Epithelial cell of esophagus (primary cell): ENCODE measurements around the gene GALNT9.

ENCODE experiments used
- DNase-seq: peaks from one replicate; pipeline ENCODE4 v3.0.0; 2010; ENCODE audit warnings: low read depth
- H3K4me3 ChIP-seq: 2 replicates; pipeline ENCODE4 v1.5.1; 2011; ENCODE audit warnings: mild to moderate bottlenecking, low read length, control low read depth
- TF ChIP-seq, protein P1 (sequence below): IDR thresholded peaks from 2 replicates; pipeline ENCODE4 v1.5.1; 2011; ENCODE audit warnings: low read depth, mild to moderate bottlenecking, low read length, control low read depth, inconsistent platforms; ENCODE audit not compliant: insufficient read depth; ENCODE audit errors: missing control alignments

The GALNT9 gene

GRCh38 chr12:132315507-132315906 lies 13.9 kb downstream of the GALNT9 start:
- DNase-seq: no peak
- no peak overlapping the region for H3K4me3 ChIP-seq
- TF ChIP-seq, protein P1, sequence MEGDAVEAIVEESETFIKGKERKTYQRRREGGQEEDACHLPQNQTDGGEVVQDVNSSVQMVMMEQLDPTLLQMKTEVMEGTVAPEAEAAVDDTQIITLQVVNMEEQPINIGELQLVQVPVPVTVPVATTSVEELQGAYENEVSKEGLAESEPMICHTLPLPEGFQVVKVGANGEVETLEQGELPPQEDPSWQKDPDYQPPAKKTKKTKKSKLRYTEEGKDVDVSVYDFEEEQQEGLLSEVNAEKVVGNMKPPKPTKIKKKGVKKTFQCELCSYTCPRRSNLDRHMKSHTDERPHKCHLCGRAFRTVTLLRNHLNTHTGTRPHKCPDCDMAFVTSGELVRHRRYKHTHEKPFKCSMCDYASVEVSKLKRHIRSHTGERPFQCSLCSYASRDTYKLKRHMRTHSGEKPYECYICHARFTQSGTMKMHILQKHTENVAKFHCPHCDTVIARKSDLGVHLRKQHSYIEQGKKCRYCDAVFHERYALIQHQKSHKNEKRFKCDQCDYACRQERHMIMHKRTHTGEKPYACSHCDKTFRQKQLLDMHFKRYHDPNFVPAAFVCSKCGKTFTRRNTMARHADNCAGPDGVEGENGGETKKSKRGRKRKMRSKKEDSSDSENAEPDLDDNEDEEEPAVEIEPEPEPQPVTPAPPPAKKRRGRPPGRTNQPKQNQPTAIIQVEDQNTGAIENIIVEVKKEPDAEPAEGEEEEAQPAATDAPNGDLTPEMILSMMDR: no peak

DNA sequence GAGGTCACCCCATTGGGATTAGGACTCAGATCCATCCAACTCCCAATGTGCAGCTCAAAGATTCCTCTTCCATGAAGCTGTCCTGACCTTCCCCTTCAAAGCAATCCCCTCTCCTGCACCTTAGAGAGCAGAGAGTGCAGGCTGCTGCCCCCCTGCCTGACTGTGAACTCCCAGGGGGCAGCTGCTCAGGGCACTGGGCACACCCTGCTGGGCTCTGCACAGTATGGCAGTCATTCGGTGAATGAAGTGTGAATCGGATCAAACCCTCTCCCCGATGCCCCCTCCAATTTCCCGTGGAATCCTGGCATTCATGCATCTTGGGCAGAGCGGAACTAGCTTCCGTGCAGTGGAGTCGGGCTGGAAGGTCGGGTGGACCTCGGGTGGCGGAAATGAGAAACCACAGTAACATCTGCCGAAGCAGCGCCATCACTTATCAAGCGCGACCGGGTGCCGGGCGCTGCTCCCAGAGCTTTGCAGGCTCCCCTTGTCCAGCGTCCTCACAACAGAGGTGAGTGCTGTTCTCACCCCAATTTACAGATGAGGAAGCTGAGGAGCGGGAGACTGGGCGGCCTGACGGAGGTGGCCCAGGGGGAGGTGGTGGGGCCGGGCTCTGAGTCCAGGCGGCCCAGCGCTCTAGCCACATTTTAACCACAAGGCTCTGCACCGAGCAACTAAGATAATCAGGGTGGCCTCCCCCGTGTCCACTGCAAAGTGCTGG lies 14.7 kb downstream of the GALNT9 start:
- H3K4me3 ChIP-seq: no peak overlapping the region
- TF ChIP-seq, protein P1: no peak
- no peak for DNase-seq

GRCh38 chr12:132314035-132314434 lies 15.4 kb downstream of the GALNT9 start:
- TF ChIP-seq, protein P1: no peak
- no peak for DNase-seq
- H3K4me3 ChIP-seq: no peak overlapping the region

GRCh38 chr12:132313182-132313581 lies 16.2 kb downstream of the GALNT9 start:
- TF ChIP-seq, protein P1: no peak
- no peak for DNase-seq
- no peak overlapping the region for H3K4me3 ChIP-seq

DNA sequence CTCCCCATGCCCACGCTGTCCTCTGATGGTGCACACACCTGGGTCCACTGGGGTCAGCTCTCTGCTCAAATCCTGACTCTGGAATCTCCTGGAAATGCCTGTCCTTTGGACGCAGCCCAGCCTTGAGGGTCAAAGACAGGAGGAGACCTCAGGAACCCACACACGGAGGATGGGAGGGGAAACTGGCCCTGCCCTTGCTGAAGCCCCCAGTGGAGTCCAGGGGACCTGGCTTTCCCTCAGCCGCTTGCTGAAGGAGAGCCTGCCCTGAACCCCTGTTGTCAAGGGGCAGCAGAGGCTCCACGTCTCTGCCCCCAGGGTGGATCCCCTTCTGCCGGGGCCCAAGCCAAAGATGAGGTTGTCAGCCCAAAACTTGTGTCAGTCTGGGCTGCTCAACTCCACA lies 16.9 kb downstream of the GALNT9 start:
- no peak for DNase-seq
- no peak overlapping the region for H3K4me3 ChIP-seq
- TF ChIP-seq, protein P1: no peak

- TF ChIP-seq, protein P1: no peak
- DNase-seq: no peak
- no peak overlapping the region for H3K4me3 ChIP-seq
Measured at GRCh38 chr12:132311201-132311915, 18.0 kb downstream of the GALNT9 start.
